NCI-H2029 treated with DMSO at 0.1 percent for 48 hours (cell line): ENCODE data around the gene HINT2.
A peak's percentile ranks its signal among the peaks of the same experiment; 100 is the strongest.

Experiments
- DNase-seq: peaks from one replicate; lab custom pipeline; 2025; lab: John Stamatoyannopoulos, UW

Gene HINT2

DNA sequence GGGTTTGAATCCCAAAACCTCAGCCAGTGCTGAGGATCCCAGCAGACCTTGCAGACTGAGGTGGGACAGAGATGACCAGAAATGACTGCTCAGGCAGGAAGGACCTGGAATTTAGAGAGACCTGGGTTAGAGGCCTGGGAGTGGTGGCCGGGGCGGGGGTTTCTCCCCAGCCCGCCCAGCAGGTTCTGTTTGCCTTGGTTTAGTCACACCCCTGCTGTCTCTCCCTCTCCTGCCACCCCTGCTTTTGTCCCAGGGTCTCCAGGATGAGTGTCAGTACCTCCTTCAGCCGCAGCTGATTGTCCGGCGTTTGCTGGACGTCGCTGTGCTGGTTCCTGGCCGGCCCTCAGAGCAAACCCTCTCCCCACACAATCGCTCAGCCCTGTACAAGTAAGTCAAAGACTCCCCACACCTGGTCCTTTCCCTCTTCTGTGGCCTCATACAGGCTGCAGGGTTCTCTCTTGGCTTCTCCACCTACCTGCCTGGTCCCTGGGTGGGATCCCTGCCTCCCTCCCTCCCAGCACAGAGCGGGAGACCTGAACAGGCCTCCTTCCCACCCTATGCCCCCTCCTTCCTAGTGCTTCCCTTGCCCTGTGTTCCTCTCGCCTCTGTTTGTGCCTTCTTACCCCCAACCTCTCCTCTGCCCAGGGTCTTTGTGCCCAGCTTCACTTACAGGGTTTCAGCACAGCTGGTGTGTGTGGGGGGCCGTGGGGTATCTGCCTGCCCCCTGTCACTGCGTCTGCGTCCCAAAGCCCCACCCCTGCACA, 26.2 kb upstream of the HINT2 start:
- DNase-seq = no peak

DNA sequence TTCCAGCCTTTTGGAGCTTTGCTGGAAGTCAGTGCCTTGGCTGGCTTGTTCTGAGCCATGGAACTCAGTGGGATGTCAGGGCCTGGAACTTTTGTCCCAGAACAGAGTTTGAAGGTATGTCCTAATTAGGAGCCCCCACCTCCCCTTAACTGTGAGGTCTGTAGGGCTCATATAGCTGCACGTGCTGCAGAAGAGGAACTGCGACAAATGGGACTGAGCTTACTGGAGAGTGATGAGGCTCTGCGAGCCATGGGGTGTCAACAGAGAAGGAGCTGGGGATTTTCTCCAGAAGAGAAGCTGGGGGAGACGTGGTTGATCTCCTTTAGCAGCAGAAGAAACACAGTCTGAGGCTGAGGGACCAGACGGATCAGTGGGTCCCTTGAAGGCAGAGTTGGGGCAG, 25.1 kb upstream of the HINT2 start:
- DNase-seq = no peak

DNA sequence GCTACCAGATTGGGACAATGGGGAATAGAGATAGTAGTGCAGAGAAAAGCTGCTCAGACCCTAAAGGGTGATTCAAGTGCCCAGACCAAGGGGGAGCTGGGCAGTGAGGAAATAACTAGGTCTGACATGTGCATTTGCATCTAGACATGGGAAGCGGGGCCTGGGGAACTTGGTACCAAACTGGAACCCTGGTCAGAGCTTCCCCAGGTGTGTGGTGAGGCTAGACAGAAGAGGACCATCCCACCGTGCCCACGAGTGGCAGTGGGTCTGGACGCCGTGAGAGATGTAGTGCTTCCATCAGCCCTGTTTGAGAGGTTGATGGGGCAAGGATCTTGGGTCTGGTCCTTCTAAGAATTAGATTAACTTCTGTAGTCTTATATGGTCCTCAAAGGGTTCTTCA, 21.8 kb upstream of the HINT2 start:
- DNase-seq = no peak

DNA sequence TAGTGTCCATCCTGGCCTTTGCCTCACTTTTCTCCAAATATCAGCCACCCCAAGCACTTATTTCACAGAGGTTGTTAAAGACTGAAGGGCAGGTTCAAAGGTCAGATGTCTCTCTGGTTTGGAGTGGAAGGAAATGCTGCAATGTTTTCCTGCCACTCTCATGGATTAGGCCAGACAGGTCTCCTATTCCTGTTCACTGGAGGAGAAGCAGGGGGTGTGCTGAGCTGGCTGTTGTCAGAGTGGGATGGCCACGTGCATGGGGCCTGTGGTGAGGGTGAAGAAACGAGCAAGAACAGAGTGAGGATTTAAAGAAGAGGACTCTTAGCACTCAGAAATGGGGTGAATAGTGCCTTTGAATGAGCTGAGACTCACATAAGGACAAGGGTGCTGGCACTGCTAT, 20.9 kb upstream of the HINT2 start:
- DNase-seq = no peak

DNA sequence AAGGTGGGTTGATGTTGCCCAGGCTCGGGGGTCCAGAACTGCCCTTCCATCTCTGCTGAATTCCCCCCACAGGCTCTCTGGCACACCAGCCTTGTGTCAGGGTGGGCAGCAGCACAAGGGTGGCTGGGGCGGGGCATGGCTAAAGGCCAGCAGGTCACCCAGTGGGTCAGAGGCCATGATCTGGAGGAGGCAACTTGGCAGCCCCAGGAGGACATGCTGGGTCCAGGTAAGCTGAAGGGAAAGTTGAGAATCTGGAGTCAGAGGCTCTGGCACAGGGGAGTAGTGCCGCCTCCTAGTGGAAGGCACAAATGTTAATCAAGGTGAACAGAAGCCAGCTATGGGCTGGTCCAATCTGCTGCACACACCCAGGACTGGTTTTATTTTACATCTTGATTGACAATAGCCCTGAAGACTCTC, 20.4 kb upstream of the HINT2 start:
- DNase-seq = no peak

DNA sequence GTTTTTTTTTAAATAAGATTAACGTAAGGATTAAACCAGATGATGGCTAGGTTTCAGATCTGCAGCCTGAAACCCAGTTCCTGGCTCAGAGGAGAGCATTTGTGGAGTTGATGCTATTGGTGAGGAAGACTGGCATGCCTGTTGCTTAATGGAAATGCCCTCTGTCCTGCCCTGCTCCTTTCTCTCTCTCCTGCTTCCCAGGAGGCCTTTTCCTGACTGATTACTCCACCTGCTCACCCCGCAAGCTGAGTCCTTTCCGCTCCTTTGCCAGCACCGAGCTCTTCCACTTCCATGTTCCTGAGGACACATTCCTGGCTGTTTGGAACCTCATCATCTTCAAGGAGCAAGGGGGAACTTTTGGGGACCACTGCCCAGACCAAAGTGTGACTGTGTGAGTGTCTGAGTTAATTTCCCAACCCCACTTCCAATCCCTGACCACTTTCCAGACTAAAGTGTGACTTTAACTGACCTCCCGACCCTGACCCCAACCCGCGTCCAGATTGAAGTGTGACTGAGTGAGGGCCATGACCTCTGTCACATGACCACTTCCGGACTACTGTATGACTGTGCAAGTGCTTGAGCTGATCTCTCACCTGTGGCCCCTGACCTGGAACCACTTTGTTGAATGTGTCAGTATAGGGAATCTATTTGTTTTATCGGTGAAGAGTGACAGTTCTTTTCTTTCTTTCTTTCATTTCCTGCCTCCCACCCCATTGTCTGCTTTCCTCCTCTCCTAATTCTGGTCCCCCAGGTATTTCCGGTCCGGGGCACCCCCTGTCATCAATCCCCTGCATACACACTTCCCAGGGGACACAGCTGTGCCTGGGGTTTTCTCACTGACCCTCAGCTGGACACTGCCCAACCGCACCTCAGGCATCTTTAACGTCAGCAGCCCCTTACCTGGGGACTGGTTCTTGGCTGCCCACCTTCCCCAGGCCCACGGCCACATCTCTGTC, 19.7 kb upstream of the HINT2 start:
- no peak for DNase-seq

DNA sequence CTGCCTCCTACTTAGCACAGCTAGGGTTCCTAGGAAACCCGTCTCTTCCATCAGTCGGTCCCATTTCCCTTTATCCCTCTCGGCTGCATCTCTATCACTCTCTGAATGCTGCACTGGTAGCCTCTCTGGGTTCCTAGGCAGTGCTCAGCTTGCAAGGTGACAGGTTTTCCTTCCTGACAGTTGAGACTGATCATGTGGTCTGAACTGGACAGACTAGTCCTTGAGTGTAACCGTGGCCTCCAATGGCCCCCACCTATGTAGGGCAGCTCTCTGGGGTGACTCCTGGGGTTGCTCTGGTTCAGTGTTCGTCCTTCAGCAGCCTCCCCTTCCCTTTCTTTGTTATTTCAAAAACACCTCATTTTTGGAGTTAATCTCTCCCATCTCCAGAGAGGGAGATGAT, 18.0 kb upstream of the HINT2 start:
- DNase-seq = no peak

DNA sequence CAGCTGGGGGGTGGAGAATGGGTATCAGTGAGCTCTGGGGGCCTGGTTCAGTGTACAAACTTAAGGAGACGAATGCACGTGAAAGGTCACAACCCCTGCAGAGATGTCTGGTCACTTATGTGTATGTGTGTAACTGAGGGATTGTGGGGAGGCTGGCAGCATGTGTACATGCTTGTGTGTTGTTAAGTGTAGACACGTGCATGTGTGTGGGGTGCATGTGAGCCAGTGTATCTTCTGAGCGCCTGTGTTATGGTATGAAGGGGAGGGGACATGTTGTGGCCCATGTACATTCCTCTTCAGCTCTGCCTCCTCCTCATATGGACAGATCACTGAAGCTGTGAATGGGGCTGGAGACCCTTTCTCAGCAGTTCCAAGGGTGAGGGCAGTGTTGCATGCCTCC, 16.2 kb upstream of the HINT2 start:
- no peak for DNase-seq

DNA sequence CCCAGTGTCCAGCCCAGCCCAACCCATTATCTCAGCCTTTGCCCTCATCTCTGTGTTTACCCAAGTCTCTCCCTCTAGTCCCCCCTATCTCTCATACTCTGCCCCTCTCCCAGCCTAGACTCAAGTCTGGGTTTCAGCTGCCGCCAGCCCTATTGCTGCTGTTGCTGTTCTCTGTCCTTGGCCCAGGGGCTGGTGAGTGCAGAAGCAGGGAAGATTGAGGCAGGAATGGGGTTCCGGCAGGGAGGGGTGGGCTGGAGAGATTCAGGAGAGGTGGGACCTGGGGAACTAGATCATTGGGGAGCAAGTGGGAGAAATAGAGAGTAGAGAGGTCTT, 14.9 kb upstream of the HINT2 start:
- DNase-seq = no peak

DNA sequence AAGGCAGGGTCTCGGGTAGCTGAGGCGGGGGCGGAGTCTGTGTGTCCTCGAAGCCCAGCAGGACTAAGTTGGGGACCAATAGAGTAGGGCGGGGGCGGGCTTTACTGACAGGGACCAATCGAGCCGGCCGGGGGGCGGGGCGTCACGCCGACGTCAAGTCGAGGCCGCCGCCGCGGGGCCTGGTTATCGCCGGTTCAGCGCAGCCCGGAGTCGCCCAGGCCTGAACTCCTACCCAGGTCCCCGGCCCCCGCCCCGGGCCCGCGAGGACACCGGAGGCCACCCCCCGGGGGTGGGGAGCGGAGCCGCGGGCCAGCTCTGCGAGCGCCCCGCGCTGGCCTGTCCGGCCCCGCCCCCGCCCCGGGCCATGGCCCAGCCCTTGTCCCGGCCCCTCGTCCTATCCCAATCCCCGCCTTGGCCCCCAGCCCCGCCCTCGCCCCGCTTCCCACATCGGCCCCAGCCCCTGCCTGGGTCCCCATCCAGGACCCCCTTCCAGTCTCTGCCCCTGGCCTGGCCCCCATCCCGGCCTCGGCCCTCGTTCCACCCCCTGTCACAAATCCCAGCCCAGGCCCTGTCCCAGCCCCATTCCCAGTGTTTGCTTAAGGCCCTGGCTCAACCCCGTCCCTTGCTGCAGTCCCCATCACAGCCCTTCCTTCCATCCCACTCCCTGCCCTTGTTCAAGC, 14.4 kb upstream of the HINT2 start, which contains the start of gene TMEM8B:
TMEM8B (plus strand) TSS at position 145 of the 680 bp plus-strand sequence; CDS start at position 365, 220 bp downstream.
- peak; percentile 36 for DNase-seq

DNA sequence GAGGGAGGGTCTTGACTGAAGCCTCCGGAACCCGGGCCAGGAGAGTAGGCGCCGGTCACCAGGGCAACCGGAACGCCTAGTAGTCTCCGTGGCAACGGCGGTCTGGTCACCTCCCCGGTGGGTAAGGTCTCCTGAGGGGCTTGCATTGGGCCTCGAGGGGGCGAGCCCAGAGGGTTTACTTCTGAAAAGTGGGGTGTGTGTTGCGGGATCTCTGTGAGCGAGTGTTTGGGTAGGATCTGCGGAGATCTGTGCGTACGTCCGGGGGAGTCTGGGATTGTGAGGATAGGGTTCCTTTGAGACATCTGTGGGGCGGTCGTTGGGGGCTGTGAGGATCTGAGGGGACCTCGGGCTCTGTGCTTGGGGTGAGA, 13.9 kb upstream of the HINT2 start, which contains the start of gene FAM221B:
FAM221B (minus strand) TSS at position 17 of the 368 bp plus-strand sequence. CDS start 2,571 bp downstream, outside the sequence.
- no peak for DNase-seq

DNA sequence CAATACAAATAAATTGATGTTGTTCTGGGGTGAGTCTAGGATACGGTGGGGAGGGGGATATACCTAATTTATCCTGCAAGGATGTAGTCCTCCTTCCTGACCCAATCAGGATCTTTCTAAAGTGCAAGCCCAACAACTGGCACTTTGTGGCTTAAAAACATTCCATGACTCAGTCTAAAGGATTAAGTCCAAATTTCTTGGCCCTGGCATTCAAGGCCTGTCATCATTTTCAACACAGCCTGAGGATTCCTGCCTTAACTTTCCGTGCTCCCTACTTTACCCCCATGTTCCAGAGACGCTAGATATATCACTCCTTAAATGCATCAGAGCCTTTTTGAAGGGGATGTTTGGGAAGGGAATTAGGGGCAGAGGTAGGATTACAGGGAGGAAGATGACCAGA, 12.6 kb upstream of the HINT2 start:
- DNase-seq = no peak

DNA sequence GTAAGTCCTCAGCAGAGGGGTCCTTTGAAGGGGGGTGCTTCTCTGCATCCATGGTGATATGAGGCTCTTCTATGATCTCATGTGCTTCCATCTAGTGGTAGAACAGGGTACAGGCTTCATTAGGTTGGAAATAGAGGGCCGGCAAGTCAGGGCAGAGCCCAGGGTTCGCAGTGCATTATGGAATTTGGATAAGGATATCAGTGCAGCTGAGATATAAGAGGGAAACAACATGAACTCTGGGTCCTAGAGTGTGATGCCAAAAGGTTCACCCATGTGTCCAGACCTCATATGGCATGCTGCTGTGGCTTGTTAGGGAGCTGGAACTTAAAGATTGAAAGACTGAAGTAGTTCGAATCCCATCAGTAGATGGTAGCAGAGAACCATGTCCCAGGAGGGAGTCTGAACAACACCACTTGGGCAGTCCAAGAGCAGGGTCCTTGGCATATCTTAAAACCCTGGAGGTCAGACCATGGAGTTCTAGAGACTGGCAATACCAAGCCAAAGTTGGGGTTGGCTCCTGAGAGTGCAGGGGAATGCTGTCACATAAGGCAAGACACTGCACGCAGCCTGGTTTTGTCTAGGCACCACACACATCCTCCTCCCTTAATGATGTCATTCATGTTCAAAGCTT, 11.3 kb upstream of the HINT2 start:
- peak; percentile 44 for DNase-seq

DNA sequence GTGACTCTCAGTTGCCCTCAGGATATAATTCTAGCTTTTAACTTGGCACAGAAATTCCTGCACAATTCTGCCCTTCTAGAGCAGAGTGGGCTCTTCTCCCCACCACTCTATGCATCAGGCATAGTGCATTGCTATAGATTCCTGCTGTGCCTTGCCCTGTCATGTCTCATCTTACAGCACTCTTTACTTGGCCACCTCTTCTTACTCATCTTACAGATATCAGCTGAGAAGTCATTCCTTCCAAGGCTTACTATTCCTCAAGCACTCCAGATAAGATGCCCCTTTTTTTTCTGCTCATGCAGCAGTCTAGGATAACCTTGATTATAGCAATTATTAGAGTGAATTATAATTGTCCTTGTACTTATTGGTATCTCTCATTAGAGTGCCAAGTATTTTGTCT, 8.1 kb upstream of the HINT2 start:
- no peak for DNase-seq

DNA sequence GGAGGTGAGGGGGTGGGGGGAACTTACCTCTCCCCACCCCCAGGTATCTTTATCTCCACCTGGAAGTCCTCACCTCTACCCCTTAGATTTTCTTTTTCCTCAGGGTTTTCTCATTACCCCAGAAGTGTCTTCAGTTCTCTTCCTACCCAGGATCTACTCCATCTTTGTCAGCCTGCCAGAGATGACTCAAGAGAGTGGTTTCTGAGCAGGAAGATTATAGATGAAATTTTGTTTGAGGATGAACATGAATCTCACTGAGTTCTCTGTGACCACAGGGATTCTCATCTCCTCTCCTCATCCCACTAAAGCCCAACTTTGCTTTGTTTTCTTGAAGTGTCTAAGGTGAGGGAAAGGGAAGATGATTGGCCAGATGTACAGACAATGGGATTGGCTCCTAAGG, 5.2 kb upstream of the HINT2 start:
- DNase-seq = no peak

DNA sequence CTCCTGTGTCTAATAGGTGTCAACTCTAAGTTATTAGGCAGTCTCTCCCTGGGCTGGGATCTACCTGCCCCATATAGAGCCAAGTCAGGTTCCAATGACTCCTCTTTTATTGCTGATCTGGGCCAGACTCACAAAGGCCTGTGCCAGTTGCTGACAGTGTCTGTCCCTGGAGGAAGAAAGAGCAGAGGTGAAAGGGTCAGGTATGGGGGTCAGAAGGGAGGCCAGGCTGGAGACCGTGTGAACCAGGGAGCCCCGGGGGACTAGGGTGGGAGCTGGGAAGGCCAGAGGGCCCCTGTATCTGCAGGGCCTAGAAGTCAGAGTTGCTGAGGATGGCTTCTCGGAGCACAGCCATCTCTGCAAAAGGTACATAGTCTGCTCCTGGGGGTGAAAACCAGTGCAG, 3.5 kb upstream of the HINT2 start:
- DNase-seq = no peak

DNA sequence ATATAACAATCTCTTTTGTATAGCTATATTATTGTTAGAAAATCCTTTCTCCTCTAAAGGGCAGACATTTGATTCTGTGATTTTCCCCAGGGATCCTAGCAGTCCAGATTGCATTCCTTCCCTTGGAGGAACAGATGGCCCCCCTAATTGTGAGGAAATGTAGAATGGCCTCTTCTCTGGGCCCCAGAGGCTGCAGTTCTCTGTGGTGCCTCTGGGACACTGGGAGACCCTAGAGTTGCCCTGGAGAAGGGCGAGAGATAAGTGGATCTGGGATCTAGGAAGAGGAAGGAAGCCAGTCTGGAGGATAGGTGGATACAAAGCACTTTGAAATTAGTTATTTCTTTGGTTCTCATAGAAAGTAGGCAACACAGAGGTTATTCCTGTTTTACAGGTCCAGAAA, 1.9 kb upstream of the HINT2 start:
- DNase-seq = no peak

DNA sequence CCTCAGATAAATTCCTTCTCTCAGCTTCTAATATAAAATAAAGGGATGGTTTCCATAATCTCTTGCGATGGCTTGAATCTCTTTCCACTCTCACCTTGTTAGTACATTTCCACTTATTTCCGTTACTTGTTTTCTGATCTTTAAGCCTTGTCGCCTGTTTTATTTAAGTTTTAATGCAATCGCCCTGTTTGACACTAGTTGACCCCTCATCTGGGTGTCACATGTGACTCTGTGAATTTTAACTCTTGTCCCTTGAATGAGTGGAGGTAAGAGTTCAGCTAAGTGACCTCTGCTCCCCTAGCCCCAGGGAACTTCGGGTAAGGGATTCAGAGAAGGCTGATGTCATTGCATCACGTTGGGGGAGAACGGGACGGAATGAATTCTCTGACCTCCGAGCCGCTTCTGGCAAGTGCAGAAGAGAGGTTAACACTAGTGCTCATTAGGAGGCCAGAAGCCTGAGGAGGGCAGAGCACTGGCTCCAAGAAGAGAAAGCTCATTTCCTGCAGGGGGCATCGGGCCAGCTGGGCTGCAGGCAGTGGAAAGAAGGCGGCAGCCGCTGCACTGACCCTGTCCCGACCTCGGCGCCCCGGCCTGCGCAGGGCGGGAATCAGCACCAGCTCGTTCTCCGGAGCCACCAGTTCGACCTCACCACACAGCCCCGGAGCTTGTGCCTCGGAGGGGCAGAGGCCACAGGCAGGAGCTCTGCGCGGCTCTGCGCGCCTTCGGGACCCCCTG, 569 bp downstream of the HINT2 start:
- DNase-seq = peak; percentile 29

DNA sequence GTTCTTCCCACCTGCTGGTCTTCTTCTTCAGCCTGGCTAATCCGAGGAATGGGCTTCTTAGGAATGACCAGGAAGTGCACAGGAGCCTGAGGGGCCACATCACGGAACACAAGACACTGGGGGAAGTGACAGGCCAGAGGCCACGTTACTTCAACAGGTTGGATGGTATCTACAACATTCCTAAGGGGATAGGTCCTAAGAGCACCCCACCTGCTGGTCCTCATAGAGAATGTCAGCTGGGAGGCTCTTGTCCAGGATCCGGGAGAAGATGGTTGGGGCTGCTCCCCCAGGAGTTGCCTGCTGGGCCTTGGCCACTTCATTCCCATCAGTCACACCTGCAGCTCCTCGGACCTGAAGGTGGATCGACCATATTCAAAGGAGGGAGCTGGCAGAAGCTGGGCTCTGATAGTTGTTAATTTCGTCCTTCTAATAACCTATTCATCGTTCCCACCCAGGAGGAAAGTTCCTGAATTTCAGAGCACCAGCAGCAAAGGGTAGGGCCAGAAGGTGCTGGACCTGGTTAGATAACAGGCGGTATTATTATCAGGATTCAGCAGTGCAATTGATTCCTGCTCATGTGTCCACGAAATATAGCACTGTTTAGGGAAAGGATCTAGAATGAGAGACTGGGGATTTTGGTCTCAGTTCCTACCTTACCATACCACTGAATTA, 1.3 kb downstream of the HINT2 start:
- DNase-seq = no peak

DNA sequence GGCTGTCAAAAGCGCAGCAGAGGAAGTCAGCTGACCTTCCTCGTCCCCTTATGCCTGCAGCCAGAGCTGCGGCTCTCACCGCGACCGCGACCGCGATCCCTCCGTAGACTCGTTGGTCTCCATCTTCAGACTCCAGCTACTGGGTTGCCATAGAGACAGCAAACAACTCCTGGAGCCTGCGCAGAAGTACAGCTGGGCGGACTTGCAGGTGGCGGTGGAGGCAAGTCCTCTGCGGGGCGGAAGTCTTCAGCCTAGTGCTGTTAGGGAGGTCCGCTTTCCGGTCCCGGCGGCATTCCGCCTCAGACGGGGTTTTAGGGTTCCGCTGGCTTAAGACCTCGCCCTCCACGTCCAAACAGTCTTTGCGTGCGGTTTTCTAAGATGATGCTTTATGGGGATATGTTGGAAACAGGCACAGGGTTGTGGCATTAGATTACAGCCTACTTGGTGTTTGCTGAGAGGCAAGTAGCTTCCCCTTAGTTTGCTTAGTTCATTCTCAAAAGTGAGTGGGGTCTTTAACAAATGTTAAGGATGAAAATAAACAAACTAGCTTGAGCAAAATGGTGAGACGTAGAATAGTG, 2.7 kb downstream of the HINT2 start, which contains the start of gene SPAG8:
SPAG8 (minus strand) TSS at position 238 of the 578 bp plus-strand sequence; CDS start at position 123, 115 bp downstream.
- DNase-seq = peak; percentile 88
